Measurements from ENCODE around the gene CRLF1. TPM values are rescaled to one million over a fixed set of nuclear protein-coding genes. Genes with fewer than 3 reads are reported as not detected.
"Not testable (repeated sequence)": the region's sequence is repeated elsewhere in the genome, so short reads cannot be mapped to it uniquely, and the experiment has no call there.

Gene CRLF1
- total RNA-seq, 2 experiments from 2014 or later = not detected

DNA sequence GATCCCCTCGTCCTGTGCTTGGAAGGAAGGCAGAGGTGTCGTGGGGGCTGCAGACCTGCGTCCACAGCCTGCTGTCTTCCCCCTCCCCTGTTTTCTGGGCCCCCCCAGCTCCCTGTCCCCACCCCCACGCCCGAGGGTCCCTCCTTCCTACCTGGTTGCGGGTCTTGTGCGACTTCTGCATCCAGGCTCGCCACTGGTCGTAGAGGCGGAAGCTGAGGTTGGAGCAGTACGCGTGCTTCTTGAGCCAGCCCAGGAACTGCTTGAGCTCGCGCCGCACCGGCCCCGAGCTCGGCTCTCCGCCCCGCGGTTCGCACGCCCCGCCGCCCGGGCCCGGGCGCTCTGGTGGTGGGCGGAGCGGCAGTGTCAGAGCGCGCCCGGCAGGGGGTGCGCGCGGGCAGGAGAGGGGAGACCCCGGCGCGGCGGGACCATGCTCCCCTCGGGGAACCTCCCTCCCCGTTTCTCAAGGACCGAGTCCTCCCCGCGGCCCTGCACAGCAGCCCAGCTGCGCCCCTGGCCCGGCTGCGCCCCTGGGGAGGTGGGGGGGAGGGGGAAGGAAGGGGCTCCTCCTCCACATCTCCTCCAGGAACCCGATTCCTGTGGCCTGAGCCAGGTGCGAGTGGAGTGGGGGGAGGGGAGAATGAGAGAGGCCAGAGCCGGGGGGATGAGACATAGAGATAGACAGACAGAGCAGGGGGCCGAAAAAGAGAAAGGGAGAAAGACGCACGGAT is 12.3 kb downstream of the CRLF1 start:
- H3K4me3 Mint-ChIP-seq = peak overlapping the region; percentile 64
- peaks cover 29% of the 10 kb centered on the region for H3K4me1 Mint-ChIP-seq (ENCODE audit: low read depth)
- peaks cover 19% of the 10 kb centered on the region for H3K36me3 Mint-ChIP-seq (ENCODE audit: low read depth)
- POLR2A ChIA-PET = interaction anchor here (2.7 kb wide), 1 partner anchor 23 kb away, joined by 9 read pairs; the partner anchor contains the start of gene UBA52
- no peak overlapping the region for H3K27ac Mint-ChIP-seq
- DNase-seq = peak; percentile 75
- no peaks in the 10 kb centered on the region for H3K9me3 Mint-ChIP-seq (ENCODE audit: insufficient read depth)
- CTCF ChIA-PET = interaction anchor here (0.8 to 2.6 kb wide), 10 partner anchors 9 to 253 kb away, joined by 3 to 23 read pairs (median 6); partner anchors contain the start of genes ELL, KXD1 and UBA52
- peak; percentile 59 for ATAC-seq
- H3K27me3 Mint-ChIP-seq (ENCODE audit: low read depth) = peaks cover 2% of the 10 kb centered on the region

DNA sequence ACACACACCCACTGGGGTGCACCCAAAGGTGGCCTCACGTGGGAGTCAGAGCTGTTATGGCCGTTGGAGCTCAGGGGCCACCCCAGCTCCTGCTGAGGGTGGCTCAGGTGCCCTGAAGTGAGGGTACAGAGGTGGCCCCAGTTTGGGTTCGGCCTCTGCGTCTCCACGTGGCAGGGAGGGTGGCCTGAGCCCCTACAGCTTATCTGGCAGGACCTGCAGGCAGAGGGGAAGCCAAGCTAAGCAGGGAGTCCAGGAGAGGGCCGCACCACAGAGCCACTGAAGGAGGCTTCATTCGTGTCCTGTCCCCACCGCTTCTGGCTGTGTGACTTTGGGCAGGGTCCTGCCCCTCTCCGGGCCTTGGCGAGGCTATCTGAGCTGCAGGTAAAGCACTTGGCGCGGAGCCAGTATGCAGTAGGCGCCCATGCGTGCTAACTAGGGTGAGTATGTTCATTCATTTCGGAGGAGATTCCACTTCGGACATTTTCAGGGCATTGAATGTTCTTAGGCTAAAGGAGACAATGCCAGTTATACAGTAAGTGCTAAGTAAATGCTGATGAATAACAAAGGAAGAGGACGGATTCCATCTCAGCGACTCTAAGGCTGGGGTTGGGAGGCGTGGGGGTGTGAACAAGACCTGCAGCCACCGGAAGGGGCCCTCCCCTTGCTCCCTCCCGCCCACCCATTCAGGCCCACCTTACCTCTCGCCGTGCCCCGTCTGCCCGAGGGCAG is 13.1 kb downstream of the CRLF1 start:
- CTCF ChIA-PET = interaction anchor here (0.8 to 2.6 kb wide), 10 partner anchors 8 to 254 kb away, joined by 3 to 23 read pairs (median 6); partner anchors contain the start of genes ELL, KXD1 and UBA52
- H3K27ac Mint-ChIP-seq = no peak overlapping the region

DNA sequence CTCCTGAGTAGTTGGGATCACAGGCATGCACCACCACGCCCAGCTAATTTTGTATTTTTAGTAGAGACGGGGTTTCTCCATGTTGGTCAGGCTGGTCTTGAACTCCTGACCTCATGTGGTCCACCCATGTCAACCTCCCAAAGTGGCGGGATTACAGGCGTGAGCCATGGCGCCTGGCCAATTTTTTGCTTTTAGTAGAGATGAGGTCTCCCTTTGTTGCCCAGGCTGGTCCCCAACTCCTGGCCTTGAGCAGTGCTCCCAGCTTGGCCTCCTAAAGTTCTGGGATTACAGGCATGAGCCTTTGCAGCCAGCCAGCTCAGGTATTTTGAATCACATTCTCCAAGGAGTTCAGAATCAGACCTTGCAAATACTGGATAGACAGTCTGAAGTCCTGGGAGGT is 13.9 kb downstream of the CRLF1 start:
- ChIA-PET POLR2A (interaction anchor here (2.7 kb wide), 1 partner anchor 21 kb away, joined by 9 read pairs; the partner anchor contains the start of gene UBA52), CTCF (interaction anchor here (1.5 to 2.6 kb wide), 4 partner anchors 72 to 255 kb away, joined by 5 to 23 read pairs (median 14); partner anchors contain the start of gene ELL)
- Mint-ChIP-seq H3K36me3 (ENCODE audit: low read depth) (peaks cover 19% of the 10 kb centered on the region), H3K4me1 (ENCODE audit: low read depth) (peaks cover 34% of the 10 kb centered on the region)
- not testable (repeated sequence) for H3K9me3 Mint-ChIP-seq (ENCODE audit: insufficient read depth); DNase-seq; H3K27ac Mint-ChIP-seq; H3K4me3 Mint-ChIP-seq; ATAC-seq; H3K27me3 Mint-ChIP-seq (ENCODE audit: low read depth)

More for the DNA sequence above, 13.1 kb downstream of the CRLF1 start:
- Mint-ChIP-seq H3K36me3 (ENCODE audit: low read depth) (peaks cover 19% of the 10 kb centered on the region), H3K4me3 (no peak overlapping the region), H3K4me1 (ENCODE audit: low read depth) (peaks cover 29% of the 10 kb centered on the region), H3K9me3 (ENCODE audit: insufficient read depth) (no peaks in the 10 kb centered on the region), H3K27me3 (ENCODE audit: low read depth) (peaks cover 2% of the 10 kb centered on the region)
- POLR2A ChIA-PET = interaction anchor here (2.7 kb wide), 1 partner anchor 22 kb away, joined by 9 read pairs; the partner anchor contains the start of gene UBA52
- ATAC-seq (no peak), DNase-seq (no peak)

DNA sequence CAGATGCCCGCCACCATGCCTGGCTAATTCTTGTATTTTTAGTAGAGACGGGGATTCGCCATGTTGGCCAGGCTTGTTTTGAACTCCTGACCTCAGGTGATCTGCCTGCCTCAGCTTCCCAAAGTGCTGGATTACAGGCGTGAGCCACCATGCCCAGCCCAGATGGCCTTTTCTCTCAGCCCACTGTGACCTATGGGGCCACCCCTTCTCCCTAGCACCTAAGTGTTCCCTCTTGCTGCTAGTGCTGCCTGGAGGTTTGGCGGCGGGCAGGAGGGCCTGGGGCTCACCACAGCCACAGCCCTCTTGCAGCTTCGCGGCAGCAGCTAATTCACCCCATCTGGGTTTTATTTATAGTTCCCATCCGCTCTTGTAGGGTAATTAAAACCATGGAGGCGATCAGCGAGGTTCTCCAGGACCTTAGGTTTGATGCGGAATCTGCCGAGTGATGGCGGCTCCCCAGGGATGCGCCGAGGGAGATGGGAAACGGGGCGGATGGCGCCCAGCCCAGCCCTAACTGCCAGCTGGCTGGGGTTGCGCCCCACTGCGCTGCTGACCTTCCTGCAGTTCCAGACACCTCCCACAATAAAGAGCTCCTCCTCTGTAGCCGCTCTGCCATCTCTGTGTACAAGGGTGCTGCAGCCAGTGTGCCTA is 14.7 kb downstream of the CRLF1 start:
- ATAC-seq (no peak), DNase-seq (no peak)
- Mint-ChIP-seq H3K27ac (peak overlapping the region; percentile 39), H3K36me3 (ENCODE audit: low read depth) (peaks cover 19% of the 10 kb centered on the region), H3K4me1 (ENCODE audit: low read depth) (peaks cover 37% of the 10 kb centered on the region), H3K27me3 (ENCODE audit: low read depth) (peaks cover 2% of the 10 kb centered on the region), H3K9me3 (ENCODE audit: insufficient read depth) (no peaks in the 10 kb centered on the region), H3K4me3 (no peak overlapping the region)
- ChIA-PET POLR2A (interaction anchor here (2.7 kb wide), 1 partner anchor 20 kb away, joined by 9 read pairs; the partner anchor contains the start of gene UBA52), CTCF (interaction anchor here (1.0 to 2.6 kb wide), 4 partner anchors 11 to 84 kb away, joined by 3 to 14 read pairs (median 8); partner anchors contain the start of genes ELL and KXD1)

DNA sequence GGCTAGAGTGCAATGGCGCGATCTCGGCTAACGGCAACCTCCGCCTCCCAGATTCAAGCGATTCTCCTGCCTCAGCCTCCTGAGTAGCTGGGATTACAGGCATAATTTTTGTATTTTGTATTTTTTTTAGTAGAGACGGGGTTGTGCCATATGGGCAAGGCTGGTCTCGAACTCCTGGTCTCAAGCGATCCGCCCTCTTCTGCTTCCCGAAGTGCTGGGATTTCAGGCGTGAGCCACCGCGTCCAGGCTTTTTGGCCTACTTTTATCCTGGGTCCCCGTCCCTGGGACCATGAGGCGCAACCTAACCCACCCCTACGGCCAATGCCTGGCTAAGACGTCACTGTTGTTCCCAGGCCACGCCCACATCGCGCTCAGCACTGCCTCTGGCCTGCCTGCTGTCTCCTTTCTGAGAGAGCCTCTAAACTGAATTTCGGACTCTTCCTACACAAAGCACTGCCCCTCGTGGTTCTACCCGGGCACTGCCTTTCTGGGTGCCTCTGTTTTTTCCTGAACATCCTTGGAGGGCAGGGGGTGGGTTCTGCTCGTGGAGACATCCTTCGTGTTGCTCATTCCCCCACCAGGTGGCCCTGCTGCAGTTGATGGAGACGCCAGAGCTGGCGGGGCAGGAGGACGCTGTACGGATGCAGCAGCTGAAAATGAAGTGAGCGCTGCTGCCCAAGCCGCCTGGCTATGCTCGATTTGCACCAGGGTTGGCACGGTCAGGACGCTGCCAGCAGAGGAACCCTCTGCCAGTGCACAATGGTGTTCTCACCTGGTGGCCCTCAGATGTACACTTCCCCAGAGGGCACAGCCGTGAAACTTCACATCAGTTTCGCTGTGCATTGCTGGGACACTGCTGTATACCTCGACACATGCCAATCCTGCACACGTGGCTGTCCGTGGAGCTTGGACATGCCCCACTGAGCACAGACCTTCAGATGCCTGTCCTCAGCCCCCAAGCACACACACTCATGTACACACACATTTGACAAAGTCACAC is 16.0 kb downstream of the CRLF1 start:
- Mint-ChIP-seq H3K27me3 (ENCODE audit: low read depth) (peaks cover 2% of the 10 kb centered on the region), H3K4me1 (ENCODE audit: low read depth) (peaks cover 44% of the 10 kb centered on the region), H3K27ac (peak overlapping the region; percentile 34), H3K4me3 (peak overlapping the region; percentile 83), H3K36me3 (ENCODE audit: low read depth) (peaks cover 19% of the 10 kb centered on the region), H3K9me3 (ENCODE audit: insufficient read depth) (no peaks in the 10 kb centered on the region)
- ATAC-seq (no peak), DNase-seq (no peak)
- ChIA-PET CTCF (interaction anchor here (1.2 to 3.7 kb wide), 4 partner anchors 13 to 70 kb away, joined by 3 to 51 read pairs (median 16); partner anchors contain the start of genes ELL and KXD1), POLR2A (interaction anchor here (1.3 to 6.3 kb wide), 2 partner anchors 19 to 91 kb away, joined by 3 to 82 read pairs; partner anchors contain the start of gene UBA52)

DNA sequence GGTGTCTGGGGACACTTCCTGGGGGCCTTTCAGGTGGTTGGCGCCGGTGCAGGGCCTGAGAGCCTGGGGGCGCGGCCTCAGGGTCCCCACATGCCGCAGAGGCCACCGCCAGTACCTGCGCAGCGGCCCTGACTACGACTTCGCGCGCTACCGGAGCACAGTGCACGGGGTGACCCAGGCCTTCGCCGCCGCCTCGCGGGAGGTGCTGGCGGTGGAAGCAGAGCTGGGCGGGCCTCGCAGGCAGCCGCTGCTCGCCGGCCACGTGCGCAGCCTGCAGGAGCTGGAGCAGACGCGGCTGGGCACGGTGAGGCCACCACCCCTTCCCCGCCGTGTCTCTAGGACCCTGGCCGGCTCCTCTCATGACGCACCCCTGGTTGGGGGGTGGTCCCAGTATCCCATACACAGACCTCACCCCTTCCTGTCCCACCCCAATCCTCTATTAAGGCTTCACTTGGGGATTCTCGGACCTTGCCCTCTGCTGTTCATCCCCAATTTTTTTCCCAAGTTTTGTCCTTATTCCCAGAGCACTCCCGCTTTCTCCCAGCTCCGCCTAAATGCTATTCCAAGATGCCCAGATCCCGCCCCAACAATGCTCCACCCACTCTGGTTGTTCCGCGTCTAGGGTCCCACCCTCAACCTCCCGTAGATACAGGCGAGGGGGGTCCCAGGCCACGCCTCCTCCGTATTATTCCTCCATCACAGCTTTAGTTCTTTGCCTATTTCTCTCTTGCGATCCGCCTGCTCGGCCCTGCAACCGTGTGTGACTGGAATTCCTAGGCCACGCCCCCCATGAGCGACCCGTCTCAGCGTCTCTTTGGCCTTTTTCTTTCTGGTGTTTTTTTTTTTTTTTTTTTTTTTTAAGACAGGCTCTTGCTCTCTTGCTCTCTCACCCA is 17.0 kb downstream of the CRLF1 start:
- DNase-seq = peak; percentile 86
- peak; percentile 72 for ATAC-seq
- Mint-ChIP-seq H3K4me1 (ENCODE audit: low read depth) (peaks cover 49% of the 10 kb centered on the region), H3K27me3 (ENCODE audit: low read depth) (peaks cover under 1% of the 10 kb centered on the region), H3K9me3 (ENCODE audit: insufficient read depth) (no peaks in the 10 kb centered on the region), H3K27ac (peak overlapping the region; percentile 96), H3K36me3 (ENCODE audit: low read depth) (peaks cover 19% of the 10 kb centered on the region), H3K4me3 (peak overlapping the region; percentile 83)
- ChIA-PET POLR2A (interaction anchor here (0.6 to 6.3 kb wide), 13 partner anchors 9 to 330 kb away, joined by 3 to 82 read pairs (median 4); partner anchors contain the start of genes COPE, DDX49, ELL and FKBP8), CTCF (interaction anchor here (0.7 to 5.4 kb wide), 24 partner anchors 10 to 329 kb away, joined by 3 to 56 read pairs (median 4); partner anchors contain the start of genes COPE, DDX49, ELL and FKBP8)

DNA sequence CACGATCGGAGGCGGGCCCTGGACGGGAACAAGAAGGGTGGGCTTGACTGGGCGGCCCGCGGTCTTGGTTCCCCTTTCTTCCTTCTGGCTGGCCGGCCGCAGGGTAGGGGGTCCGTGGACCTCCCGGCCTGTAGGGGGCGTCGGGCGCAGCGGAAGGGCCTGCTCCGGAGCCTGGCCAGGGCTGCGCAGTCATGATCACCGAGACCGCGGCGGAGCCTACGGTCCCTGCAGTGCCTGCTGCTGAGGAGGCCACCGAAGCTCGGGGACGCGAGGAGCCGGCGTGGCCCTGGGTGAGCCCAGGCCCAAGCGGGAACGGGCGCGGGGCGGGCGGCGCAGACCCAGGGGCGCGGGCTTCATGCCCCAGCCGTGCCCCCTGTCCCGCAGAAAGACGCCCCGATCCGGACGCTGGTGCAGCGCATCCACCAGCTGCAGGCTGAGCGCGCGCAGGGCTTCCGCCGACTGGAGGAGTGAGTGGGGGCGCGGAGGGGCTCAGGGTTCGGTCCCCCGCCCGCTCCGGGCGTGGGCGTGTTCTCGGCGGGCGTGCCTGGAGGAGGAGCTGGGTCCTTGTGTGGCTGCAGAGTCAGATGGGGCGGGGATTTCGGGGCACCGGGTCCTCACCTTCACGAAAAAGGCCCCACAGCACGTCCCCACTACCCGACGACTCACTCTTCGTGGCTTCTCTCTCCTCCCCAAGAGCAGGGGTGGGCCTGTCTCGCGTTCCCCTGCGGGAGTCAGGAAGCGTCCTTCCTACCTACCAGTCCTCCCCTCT is 17.8 kb downstream of the CRLF1 start, which contains the start of gene REX1BD:
Gene REX1BD (plus strand): TSS at position 188 of the 769 bp plus-strand sequence. CDS start 4 bp downstream, at position 192.
- ChIA-PET POLR2A (interaction anchor here (0.6 to 6.3 kb wide), 17 partner anchors 8 to 331 kb away, joined by 3 to 82 read pairs (median 4); partner anchors contain the start of genes COPE, DDX49, ELL and FKBP8), CTCF (interaction anchor here (0.7 to 5.4 kb wide), 27 partner anchors 10 to 330 kb away, joined by 3 to 56 read pairs (median 4); partner anchors contain the start of genes COPE, DDX49, ELL and FKBP8)
- DNase-seq = peak; percentile 93
- Mint-ChIP-seq H3K36me3 (ENCODE audit: low read depth) (peaks cover 19% of the 10 kb centered on the region), H3K4me1 (ENCODE audit: low read depth) (peaks cover 47% of the 10 kb centered on the region), H3K27ac (peak within 1 kb of the TSS; percentile 96), H3K9me3 (ENCODE audit: insufficient read depth) (no peaks in the 10 kb centered on the region), H3K4me3 (peak within 1 kb of the TSS; percentile 83), H3K27me3 (ENCODE audit: low read depth) (no peaks in the 10 kb centered on the region)
- peak; percentile 79 for ATAC-seq

DNA sequence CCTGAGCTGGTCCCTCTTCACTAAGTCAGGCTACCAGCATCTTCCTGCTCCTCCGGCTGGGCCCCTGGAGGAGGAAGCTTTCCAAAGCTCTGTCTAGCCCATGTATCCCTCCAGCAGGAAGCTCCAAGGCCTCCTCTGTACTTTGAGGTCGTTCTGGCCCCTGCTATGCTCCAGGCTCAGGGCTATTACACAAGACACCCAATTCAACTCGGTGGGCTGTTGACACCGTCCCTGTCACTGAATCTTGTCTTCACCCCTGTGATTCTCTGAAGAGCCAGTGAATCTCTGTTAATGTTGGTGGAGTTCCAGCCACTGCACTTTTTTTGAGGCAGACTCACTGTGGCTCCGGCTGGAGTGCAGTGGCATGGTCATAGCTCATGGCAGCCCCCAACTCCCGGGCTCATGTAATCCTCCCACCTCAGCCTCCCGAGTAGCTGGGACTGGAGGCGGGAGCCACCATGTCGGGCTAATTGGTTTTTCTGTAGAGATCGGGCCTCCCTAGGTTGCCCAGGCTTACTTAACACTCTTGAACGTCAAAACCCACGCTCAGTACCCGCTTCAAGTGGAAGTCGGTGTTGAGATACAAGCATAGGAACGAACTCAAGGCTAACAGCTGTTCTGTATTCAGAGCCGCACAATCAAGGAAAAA is 18.5 kb downstream of the CRLF1 start:
- peaks cover 44% of the 10 kb centered on the region for H3K4me1 Mint-ChIP-seq (ENCODE audit: low read depth)
- DNase-seq = peak; percentile 33
- peak overlapping the region; percentile 96 for H3K27ac Mint-ChIP-seq
- ChIA-PET CTCF (interaction anchor here (0.7 to 5.4 kb wide), 22 partner anchors 9 to 331 kb away, joined by 3 to 56 read pairs (median 4); partner anchors contain the start of genes COPE, DDX49, ELL and FKBP8), POLR2A (interaction anchor here (0.6 to 6.3 kb wide), 12 partner anchors 8 to 262 kb away, joined by 3 to 82 read pairs (median 4); partner anchors contain the start of genes ELL, FKBP8, KXD1 and UBA52)
- no peaks in the 10 kb centered on the region for H3K9me3 Mint-ChIP-seq (ENCODE audit: insufficient read depth)
- peak overlapping the region; percentile 83 for H3K4me3 Mint-ChIP-seq
- peaks cover 19% of the 10 kb centered on the region for H3K36me3 Mint-ChIP-seq (ENCODE audit: low read depth)
- H3K27me3 Mint-ChIP-seq (ENCODE audit: low read depth) = no peaks in the 10 kb centered on the region
- ATAC-seq = no peak

All from activated CD8-positive, alpha-beta T cell treated with anti-CD3 and anti-CD28 coated beads, Interleukin-2, amount 10 ng/mL, durations not matched to agents 7 days and 5 days (primary cell).